HFFc6 (cell line): ENCODE measurements around the gene ZNF688. TPM values are rescaled to one million over a fixed set of nuclear protein-coding genes. Genes with fewer than 3 reads are reported as not detected.
A peak's percentile ranks its signal among the peaks of the same experiment; 100 is the strongest.

Experiments
- DNase-seq: peaks from one replicate; pipeline ENCODE4 v3.0.0-alpha.2; 2018
- H3K27ac Mint-ChIP-seq: 2 replicates; pipeline ENCODE4 v1.8.0; 2020; ENCODE audit warnings: mild to moderate bottlenecking, mixed read lengths
- H3K27me3 Mint-ChIP-seq: 2 replicates; pipeline ENCODE4 v1.8.0; 2021; ENCODE audit warnings: mild to moderate bottlenecking, moderate library complexity, mixed read lengths; ENCODE audit not compliant: insufficient read depth
- H3K36me3 Mint-ChIP-seq: 2 replicates; pipeline ENCODE4 v1.8.0; 2021; ENCODE audit warnings: low read depth, mixed read lengths
- H3K4me1 Mint-ChIP-seq: 2 replicates; pipeline ENCODE4 v1.8.0; 2020; ENCODE audit warnings: low read depth, mixed read lengths
- H3K4me3 Mint-ChIP-seq: 2 replicates; pipeline ENCODE4 v1.8.0; 2020; ENCODE audit warnings: mild to moderate bottlenecking, moderate library complexity, mixed read lengths
- H3K9me3 Mint-ChIP-seq: 2 replicates; pipeline ENCODE4 v1.8.0; 2020; ENCODE audit warnings: mild to moderate bottlenecking, mixed read lengths
- total RNA-seq, 6 experiments: library from RNA; stranded (reverse); fragmentation: NEBNext Ultra II Directional; extraction: Animal tissue kit (Norgen Biotek cat#: 25700); gene quantifications; 2 replicates in 1 of 6; 3 replicates in 5 of 6; pipeline ENCODE4 v1.2.3, GENCODE V29; 2021
- TF ChIP-seq, protein P1 (sequence below): fragments of 200-600 bp; sonication (generic); IDR thresholded peaks from 2 replicates; pipeline ENCODE4 v1.5.0; 2021; ENCODE audit warnings: antibody characterized with exemption, mild to moderate bottlenecking

The ZNF688 gene
- total RNA-seq, 6 experiments from 2014 or later: 5.9 to 10.4 (median 7.6) TPM

DNA sequence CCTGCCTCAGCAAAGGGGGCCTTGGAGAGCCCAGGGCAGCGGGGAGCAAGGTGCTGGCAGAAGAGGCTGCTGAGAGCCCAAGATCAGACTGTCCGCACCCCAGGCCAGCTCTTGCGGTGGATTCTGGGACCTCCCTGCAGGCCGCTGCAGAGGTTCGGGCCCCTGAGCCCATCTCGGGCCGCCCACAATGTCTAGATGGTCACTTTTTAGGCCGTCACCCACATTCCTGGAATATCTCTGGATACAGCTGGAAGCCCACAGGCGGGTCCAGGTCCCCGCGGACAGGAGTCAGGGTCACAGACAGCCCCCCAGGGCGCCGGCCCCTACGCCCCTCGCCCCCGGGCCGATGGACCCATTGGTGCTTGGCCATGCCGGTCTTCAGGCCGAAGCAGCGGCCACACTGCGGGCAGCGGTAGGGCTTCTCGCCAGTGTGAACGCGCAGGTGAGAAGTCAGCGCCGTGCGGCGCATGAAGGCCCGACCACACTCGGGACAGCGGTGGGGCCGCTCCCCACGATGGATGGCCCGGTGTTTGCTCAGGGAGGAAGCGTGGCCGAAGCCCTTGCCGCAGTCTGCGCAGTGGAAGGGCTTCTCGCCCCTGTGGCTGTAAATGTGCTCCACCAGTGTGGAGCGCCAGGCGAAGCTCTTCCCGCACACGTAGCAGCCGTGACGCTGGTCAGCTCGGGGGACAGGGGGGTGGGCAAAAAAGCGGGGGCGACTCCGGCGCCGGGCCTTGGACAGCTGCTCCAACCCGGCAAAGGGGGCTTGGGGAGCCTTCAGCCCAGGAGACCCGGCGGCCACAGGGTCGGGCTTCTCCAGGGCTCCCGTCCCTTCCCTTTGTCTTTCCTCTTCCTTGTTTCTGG lies 39.0 kb downstream of the ZNF688 start:
- Mint-ChIP-seq H3K4me1 (peaks cover 23% of the 10 kb centered on the region), H3K4me3 (no peak overlapping the region), H3K27me3 (peaks cover 4% of the 10 kb centered on the region; the same call in 1 of the 2 replicates), H3K36me3 (no peaks in the 10 kb centered on the region), H3K27ac (no peak overlapping the region; the same call in 1 of the 2 replicates), H3K9me3 (no peaks in the 10 kb centered on the region)
- DNase-seq: no peak
- TF ChIP-seq, protein P1, sequence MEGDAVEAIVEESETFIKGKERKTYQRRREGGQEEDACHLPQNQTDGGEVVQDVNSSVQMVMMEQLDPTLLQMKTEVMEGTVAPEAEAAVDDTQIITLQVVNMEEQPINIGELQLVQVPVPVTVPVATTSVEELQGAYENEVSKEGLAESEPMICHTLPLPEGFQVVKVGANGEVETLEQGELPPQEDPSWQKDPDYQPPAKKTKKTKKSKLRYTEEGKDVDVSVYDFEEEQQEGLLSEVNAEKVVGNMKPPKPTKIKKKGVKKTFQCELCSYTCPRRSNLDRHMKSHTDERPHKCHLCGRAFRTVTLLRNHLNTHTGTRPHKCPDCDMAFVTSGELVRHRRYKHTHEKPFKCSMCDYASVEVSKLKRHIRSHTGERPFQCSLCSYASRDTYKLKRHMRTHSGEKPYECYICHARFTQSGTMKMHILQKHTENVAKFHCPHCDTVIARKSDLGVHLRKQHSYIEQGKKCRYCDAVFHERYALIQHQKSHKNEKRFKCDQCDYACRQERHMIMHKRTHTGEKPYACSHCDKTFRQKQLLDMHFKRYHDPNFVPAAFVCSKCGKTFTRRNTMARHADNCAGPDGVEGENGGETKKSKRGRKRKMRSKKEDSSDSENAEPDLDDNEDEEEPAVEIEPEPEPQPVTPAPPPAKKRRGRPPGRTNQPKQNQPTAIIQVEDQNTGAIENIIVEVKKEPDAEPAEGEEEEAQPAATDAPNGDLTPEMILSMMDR: no peak

DNA sequence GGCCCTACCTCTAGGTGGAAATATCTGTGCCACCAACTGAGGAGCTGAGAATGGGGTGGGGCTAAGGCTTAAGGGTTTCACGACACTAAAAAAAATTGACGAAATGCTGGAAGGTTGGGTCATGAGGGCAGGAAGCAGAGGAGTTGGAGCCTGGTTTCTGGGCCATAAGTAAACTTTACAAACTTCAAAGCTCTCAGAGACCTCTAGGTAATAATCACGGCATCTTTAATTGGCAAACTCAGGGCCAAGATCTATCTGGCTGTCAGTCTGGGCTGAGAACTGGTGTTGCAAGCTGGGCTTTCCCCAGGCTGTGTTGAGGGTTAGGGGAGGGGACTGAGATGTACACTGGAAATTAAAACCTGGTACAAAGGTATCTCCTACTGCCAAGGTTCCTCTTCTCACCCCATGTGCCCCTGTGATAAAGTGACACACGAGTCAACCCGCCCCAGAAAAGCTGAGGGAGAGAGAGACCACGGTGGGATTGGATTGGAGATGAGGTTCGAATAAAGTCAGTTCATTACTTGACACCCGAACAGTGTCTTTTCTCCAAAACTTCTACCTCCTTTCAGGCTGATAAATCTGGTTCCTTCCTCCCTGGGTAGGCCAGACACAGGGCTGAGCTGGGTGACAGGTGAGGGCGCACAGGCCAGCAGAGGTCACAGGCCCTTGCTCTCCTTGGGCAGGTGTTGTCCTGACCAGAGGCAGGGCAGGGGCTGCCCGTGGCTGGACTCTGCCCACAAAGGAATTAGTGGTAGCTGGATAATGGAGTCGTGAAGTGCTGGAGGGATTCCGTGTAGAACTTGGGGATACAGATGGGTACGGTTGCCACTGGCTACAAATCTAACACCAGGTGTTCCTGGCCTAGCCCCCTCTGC lies 41.1 kb downstream of the ZNF688 start:
- Mint-ChIP-seq H3K36me3 (no peaks in the 10 kb centered on the region), H3K27me3 (no peaks in the 10 kb centered on the region; the same call in 1 of the 2 replicates), H3K4me1 (peaks cover 23% of the 10 kb centered on the region), H3K4me3 (no peak overlapping the region), H3K9me3 (no peaks in the 10 kb centered on the region), H3K27ac (no peak overlapping the region)
- TF ChIP-seq, protein P1: no peak
- no peak for DNase-seq

DNA sequence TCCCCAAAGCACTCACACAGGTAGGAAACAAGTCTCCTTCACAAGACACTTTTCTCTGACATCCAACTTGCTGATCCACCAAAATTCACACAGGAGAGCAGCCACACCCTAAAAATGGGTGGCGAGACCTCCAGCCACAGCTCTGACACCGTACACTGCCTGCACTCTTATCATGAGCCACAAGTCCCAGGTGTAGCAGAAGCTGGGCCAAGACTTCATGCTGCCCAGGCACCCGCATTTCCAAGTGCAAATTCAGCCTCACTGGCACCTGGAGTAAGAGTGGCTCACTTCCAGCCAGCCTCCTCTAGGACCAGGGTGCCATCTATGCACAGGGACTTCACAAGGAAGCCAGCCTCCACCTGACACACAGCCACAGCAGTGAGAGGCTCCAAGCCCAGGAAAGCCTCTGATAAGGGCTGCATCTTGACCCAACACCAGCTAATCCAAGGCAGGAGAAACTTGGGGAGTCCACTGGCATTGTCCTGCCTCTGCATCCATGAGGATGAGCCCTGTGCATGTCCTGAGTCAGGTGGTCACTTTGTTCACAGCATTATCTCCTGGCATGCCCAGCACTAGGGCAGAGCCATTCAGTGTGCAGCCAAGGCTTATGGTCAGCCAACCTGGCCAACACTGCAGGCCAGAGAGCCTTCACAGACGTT lies 42.6 kb downstream of the ZNF688 start:
- Mint-ChIP-seq H3K27ac (no peak overlapping the region), H3K4me1 (peaks cover 16% of the 10 kb centered on the region)

DNA sequence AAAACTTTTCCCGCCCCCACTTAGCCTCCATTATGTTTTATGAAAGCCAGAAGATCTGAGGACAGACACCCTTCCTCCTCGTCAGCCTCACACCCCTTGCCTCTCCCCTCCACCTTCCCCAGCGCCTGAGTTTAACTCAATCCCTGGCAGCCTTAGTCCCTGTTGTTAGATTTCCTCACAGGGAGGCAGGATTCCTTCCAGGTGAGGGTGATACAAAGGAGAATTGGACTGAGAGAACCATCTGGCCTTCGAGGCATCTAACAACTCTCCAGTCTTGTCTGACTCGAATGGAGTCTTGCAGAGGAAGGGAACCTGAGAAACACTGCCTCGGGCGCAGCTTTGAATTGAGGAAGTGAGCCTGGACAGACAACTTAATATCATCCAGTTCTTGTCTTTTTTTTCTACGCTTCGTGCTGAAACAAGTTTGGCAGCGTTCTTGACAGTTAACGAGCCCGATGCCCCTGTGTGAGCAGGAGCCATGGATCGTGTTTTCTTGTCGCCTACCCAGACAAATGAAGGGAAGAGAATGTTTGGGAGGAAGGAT lies 43.8 kb downstream of the ZNF688 start:
- Mint-ChIP-seq H3K27me3 (no peaks in the 10 kb centered on the region; the same call in 1 of the 2 replicates), H3K9me3 (no peaks in the 10 kb centered on the region), H3K4me3 (peak overlapping the region; percentile 87), H3K27ac (peak overlapping the region; percentile 93), H3K4me1 (peaks cover 16% of the 10 kb centered on the region), H3K36me3 (0 out of 2 replicates have a peak, but pooled peaks cover 6% of the 10 kb centered on the region)
- DNase-seq: no peak
- TF ChIP-seq, protein P1: no peak

More for the DNA sequence above, 42.6 kb downstream of the ZNF688 start:
- TF ChIP-seq, protein P1: no peak
- DNase-seq: no peak
- H3K9me3 Mint-ChIP-seq: no peaks in the 10 kb centered on the region
- 0 out of 2 replicates have a peak, but pooled peaks cover 6% of the 10 kb centered on the region for H3K36me3 Mint-ChIP-seq
- no peaks in the 10 kb centered on the region; the same call in 1 of the 2 replicates for H3K27me3 Mint-ChIP-seq
- H3K4me3 Mint-ChIP-seq: no peak overlapping the region
